RWPE2 (cell line): ENCODE measurements around the gene HOXB13.

Experiments used
- ATAC-seq: fragments of 200-7000 bp; cut with Tn5 transposase; 3 replicates; pipeline ENCODE4 v1.9.1; 2021; ENCODE audit warnings: low read depth
- DNase-seq: peaks from one replicate; pipeline ENCODE4 v3.0.0-alpha.2; 2020; ENCODE audit warnings: low spot score
- H3K27ac ChIP-seq: fragments of 450-650 bp; 2 replicates; pipeline ENCODE4 v1.5.1; 2017; ENCODE audit warnings: mild to moderate bottlenecking; ENCODE audit not compliant: poor library complexity, severe bottlenecking
- H3K27me3 ChIP-seq: fragments of 250-450 bp; sonication (Bioruptor Pico); 2 replicates; pipeline ENCODE4 v1.5.1; 2021; ENCODE audit warnings: mild to moderate bottlenecking, moderate library complexity; ENCODE audit not compliant: insufficient read depth, poor library complexity, severe bottlenecking
- H3K36me3 ChIP-seq: fragments of 250-450 bp; sonication (Bioruptor Pico); 2 replicates; pipeline ENCODE4 v1.5.1; 2020; ENCODE audit warnings: low read depth, mild to moderate bottlenecking, moderate library complexity
- H3K4me1 ChIP-seq: fragments of 250-450 bp; sonication (Bioruptor Pico); 2 replicates; pipeline ENCODE4 v1.5.1; 2021; ENCODE audit warnings: mild to moderate bottlenecking, moderate library complexity; ENCODE audit not compliant: insufficient read depth, poor library complexity, severe bottlenecking
- H3K4me3 ChIP-seq: fragments of 250-450 bp; sonication (Bioruptor Pico); 2 replicates; pipeline ENCODE4 v1.5.1; 2021; ENCODE audit warnings: mild to moderate bottlenecking, moderate library complexity; ENCODE audit not compliant: severe bottlenecking
- H3K9me3 ChIP-seq: fragments of 250-450 bp; sonication (Bioruptor Pico); 2 replicates; pipeline ENCODE4 v1.5.1; 2021; ENCODE audit warnings: mild to moderate bottlenecking, moderate library complexity; ENCODE audit not compliant: severe bottlenecking
- TF ChIP-seq, protein P1 (sequence below): fragments of 450-650 bp; IDR thresholded peaks from one replicate; pipeline ENCODE4 v1.5.1; 2017; ENCODE audit warnings: mild to moderate bottlenecking, moderate library complexity; ENCODE audit not compliant: poor library complexity, severe bottlenecking

HOXB13 gene

GRCh38 chr17:48723423-48724250, 4.9 kb downstream of the HOXB13 start:
- ATAC-seq (no peak), DNase-seq (peak; percentile 34)
- TF ChIP-seq, protein P1, sequence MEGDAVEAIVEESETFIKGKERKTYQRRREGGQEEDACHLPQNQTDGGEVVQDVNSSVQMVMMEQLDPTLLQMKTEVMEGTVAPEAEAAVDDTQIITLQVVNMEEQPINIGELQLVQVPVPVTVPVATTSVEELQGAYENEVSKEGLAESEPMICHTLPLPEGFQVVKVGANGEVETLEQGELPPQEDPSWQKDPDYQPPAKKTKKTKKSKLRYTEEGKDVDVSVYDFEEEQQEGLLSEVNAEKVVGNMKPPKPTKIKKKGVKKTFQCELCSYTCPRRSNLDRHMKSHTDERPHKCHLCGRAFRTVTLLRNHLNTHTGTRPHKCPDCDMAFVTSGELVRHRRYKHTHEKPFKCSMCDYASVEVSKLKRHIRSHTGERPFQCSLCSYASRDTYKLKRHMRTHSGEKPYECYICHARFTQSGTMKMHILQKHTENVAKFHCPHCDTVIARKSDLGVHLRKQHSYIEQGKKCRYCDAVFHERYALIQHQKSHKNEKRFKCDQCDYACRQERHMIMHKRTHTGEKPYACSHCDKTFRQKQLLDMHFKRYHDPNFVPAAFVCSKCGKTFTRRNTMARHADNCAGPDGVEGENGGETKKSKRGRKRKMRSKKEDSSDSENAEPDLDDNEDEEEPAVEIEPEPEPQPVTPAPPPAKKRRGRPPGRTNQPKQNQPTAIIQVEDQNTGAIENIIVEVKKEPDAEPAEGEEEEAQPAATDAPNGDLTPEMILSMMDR, result no peak
- Histone ChIP-seq H3K9me3 (no peaks in the 10 kb centered on the region), H3K27me3 (peaks cover 100% of the 10 kb centered on the region), H3K4me1 (no peaks in the 10 kb centered on the region), H3K4me3 (no peak overlapping the region), H3K36me3 (no peaks in the 10 kb centered on the region), H3K27ac (no peak overlapping the region)

- Histone ChIP-seq H3K9me3 (no peaks in the 10 kb centered on the region), H3K27me3 (peaks cover 100% of the 10 kb centered on the region), H3K36me3 (no peaks in the 10 kb centered on the region), H3K4me1 (no peaks in the 10 kb centered on the region), H3K4me3 (no peak within 1 kb of the TSS), H3K27ac (no peak within 1 kb of the TSS)
- ATAC-seq (no peak), DNase-seq (peak; percentile 29)
- TF ChIP-seq, protein P1, result no peak
Measured at GRCh38 chr17:48722915-48723422, 5.6 kb downstream of the HOXB13 start, which contains the start of gene PRAC2. PRAC2 (plus strand) TSS chr17:48723185; CDS start chr17:48724411, 1,226 bp downstream.

DNA sequence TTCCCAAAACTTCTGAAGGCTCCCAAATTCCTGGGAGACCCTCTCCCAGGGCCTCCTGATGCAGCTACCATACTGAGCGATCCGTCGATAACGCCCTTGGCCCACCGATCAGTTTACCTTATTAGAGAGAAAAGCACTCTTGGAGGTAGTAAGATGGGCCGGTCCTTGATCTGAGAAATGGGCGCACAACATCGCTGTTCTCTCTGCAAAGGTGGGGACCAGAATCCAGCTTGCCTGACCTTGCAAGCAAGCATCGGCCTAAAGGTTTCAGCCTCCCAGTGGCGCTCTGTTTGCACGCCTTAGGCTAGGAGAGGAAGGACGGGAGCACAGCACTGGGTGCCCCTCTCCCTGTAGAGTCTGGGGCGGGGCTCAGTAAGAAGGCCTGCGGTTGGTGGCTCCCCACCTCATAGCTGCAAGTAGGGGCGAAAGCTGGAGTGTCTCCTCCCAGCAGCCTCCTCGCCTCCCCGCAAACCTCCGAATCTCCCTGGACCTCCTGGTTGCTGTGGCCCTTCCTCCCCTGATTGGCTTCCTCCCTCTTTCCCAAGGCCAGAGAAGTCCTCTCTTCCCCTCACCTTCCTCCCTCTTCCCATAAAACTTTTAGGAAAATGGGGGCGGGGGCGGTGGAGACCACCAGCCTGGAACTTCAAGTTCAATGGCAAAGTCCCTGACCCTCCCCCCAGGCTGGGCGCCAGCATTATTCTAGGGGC, 6.2 kb downstream of the HOXB13 start, which contains the start of gene PRAC1:
Gene PRAC1, minus strand, starts transcription at position 318 of the 707 bp plus-strand sequence. Its CDS starts 126 bp downstream, at position 192.
- H3K27me3 ChIP-seq, result peaks cover 100% of the 10 kb centered on the region
- TF ChIP-seq, protein P1, result no peak
- DNase-seq (peak; percentile 39), ATAC-seq (0 out of 3 replicates have a peak, but pooled peaks have one; percentile 5)
- H3K4me1 ChIP-seq, result no peaks in the 10 kb centered on the region
- H3K4me3 ChIP-seq, result no peak within 1 kb of the TSS
- no peak within 1 kb of the TSS for H3K27ac ChIP-seq
- no peaks in the 10 kb centered on the region for H3K36me3 ChIP-seq
- no peaks in the 10 kb centered on the region for H3K9me3 ChIP-seq

DNA sequence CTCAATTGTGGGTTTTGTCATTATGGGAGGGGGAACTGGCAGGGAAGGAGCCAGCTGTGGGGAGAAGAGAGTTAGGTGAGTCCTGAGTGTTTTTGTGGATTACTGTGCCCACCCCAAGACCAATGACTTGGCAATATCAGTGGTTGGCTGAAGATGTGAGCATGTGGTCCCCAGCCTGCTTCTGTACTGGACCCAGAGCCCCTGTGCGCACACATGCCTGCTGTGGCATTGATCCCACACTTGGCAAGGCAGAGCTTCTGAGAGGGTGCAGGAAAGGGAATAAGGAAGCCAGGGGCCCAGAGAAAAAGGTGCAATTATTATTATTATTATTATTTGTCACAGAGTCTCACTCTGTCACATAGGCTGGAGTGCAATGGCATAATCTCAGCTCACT, 7.5 kb downstream of the HOXB13 start:
- DNase-seq (peak; percentile 13), ATAC-seq (no peak)
- Histone ChIP-seq H3K36me3 (0 out of 2 replicates have a peak, but pooled peaks cover 3% of the 10 kb centered on the region), H3K4me1 (no peaks in the 10 kb centered on the region), H3K27me3 (peaks cover 100% of the 10 kb centered on the region), H3K9me3 (no peaks in the 10 kb centered on the region), H3K27ac (no peak overlapping the region), H3K4me3 (no peak overlapping the region)
- TF ChIP-seq, protein P1, result no peak
